GM19372 (cell line): ENCODE measurements around the gene MN1.

Experiments
- ATAC-seq: cut with Tn5 transposase; IDR thresholded peaks from one replicate; pipeline ENCODE4 v1.9.1; 2021; ENCODE audit warnings: mild to moderate bottlenecking, low read depth, moderate library complexity; ENCODE audit not compliant: unreplicated experiment

The MN1 gene

DNA sequence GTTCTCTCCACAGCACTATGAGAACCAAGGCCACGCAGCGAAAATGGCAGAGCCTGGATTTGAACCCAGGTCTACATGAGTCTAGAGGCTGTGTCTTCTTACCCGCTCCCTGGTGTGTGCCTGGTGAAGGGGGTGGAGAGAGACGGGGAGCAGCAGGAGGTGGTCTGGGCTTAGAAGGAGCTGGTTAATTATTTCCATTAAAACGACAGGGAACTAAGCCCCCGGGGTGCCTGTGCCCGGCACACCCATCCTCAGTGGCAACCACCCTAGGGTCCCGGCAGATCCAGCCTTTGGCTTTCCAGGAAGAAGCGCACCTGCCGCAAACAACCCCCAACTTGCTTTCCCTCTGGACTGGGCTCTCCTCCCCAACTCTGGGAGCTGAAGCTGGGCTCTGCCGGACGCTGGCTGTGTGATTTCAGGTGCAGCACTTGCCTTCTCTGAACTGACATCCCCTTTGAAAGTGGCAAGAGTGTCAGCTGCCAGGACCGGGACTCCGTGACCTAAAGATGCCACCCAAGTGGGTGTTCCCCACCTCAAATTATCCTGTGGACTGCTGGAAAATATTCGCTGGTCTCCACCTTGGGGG is 35.8 kb downstream of the MN1 start:
- no peak for ATAC-seq

DNA sequence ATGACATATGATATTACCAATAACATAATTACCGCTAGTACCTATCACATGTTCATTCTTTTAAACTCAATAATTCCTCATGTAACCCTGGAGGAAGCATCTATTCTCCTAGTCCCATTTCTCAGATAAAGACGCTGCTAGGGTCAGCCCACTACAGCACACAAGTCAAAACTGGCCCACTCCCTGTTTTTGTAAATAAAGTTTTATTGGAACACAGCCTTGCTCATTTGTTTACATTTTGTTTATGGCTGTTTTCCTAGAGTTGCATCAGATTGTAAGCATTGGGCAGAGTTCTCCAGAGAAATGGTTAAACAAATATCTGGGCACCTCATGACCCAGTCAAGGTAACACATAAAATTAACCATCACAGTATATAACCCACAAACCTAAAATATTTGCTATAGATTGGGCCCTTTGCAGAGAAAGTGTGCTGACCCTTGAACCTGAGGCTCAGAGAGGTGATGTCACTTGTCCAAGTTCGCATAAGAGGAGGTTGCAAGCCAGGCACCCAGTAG is 36.8 kb downstream of the MN1 start:
- ATAC-seq: no peak

DNA sequence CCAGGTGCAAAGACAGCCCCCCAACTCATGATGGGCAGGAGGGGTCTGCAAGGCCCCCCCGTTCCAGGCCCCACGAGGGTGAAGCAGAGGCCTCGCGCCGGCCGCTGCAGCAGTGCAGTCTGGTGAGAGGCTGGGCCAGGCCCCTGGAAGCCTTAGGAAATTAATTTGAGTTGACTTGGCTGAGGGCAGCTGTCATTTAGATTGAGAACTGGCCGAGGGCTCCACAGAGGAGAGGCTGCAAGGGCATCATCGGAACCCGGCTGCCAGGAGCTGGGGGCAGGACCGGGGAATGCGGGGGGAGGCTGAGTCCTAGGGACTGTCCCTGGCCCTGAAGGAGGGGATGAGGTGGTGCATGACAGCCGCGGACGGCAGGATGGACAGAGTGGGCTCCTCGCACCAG is 39.9 kb downstream of the MN1 start:
- ATAC-seq: no peak

DNA sequence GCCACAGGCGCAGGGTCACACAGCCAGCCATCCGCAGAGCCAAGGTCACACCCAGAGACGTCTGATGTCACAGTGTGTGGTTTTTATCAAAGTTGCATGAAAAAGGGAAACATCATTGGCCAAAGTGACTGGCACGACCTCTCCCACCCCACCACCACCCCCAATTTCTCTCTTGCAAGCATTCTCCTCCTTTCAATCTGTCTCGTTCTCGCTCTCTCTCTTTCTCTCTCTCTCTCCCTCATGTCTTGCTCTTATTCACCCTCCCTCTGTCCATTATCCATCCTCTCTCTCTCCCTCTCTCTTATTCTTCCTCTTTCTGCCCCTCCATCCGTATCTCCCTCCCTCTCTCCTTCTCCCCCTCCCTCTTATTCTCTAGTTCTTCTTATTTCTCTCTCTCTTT is 40.6 kb downstream of the MN1 start:
- no peak for ATAC-seq

DNA sequence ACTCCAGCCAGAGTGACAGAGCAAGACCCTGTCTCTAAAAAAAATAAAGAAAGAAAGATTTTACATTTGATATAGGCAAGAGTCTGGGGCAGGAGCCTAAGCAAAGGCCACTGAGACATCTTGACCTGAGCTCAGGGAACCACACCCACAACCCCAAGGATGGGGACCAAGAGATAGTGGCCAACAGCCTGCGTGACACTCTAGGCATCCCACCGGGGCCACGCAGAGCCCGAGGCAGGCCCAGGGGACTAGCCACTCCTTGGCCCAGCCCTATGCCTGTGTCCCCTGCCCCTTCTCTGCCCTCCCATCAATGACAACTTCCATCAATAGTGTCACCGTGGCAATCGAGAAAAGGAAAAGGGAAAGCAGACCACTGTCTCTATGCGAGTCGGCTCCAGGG is 41.1 kb downstream of the MN1 start:
- no peak for ATAC-seq

DNA sequence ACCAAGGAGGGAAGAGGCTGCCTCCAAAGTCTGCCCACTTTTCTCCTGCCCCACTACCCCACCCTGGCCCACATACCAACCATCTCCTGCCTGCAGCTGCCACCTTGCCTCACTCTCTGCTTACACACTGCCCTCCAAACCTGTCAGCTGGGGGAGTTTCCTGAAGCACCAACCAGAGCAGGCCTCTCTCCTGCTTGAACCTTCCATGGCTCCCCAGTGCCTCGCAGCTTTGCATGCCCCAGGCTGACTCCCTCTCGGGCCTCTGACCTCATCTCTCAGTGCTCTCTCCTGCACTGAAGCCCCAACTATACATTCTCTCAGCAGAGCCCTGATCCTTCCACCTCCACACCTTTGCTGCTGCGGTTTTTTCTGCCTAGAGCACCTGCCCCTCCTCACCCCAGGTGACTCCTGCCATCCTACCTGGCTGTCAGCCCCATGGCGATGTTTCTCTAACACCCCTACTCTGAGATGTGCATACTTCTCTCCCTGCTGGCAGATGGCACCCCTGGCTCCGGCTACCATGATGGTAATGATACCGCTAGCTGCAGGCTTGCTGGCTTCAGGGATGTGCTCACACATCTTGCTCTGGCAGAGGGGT is 43.5 kb downstream of the MN1 start:
- no peak for ATAC-seq

DNA sequence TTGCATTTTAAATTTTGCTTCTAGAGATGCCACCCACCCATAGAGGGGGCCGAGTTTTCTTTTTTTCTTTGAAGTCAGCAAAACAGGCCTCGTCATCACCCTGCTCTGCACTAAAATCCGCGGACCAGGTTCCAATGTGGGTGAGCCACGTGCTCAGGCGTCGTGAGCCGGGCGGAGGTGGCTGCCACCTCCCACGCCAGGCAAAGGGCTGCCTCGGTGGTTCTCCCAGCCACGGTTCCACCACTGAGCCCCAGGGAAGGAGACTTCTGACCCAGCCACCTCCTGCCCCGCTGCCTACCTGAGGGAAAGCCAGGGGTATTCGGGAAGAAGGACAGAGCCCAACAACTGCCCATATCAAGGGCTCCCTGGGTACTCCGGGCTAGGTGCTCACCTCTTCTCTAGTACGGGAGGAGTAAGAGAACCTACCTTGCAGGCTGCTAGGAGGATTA is 45.3 kb downstream of the MN1 start:
- no peak for ATAC-seq

DNA sequence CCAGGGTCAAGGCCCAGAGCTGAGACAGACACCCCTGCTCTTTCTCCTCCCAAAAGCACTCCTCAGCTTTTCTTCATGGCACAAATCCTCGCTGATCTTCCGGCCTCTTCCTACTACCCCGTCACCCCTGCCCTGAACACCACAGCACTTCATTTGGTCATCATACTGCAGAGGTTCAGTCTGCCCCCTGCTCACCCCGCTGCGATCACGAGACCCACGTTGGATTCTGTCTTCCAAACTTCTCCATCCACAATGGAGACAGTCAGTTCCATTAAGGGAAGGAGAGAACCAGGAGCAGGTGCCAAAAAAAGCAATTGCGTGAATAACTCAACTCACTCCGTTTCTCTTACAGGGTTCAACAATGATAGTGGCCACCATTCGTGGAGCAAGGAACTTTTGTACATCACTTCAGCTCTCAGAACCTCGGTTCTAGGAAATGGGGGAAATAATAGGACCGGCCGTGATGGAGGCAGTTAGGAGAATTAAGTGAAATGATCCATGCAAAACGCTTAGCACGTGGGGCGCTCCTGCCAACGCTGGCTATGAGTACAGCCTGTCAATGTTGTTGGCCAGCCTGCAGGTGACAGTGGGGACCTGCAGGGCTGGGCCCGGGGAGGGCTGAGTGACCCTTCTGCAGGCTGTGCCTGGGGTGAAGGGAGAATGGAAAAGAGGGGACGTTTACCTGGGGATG is 45.9 kb downstream of the MN1 start:
- ATAC-seq: no peak

DNA sequence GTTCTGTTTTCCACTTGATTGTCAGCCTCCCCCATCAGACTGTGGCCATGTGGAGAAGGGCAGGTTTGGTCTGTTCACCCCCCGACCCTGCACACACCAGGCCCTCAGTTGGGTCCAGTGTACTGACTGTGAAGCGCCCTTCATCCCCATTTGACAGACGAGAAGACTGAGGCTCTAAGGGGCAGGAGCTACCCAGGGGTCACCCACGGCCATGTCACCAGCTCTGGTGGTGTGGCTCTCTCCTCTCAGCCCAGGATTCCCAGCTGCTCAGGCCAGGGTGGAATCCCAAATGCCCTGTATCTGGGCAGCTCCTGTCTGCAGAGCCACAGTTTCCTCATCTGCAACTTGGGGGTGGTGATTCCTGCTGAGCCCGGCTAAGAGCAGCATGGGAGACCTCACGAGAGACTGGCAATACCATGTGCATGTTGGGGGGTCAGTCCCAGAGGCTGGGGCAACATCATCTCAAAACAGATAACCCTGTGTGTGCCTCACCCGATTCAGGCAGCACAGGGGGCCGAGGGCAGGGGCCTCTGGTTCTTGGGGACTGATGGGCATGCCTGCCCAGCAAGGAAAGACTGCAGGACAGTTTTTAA is 46.6 kb downstream of the MN1 start:
- no peak for ATAC-seq

DNA sequence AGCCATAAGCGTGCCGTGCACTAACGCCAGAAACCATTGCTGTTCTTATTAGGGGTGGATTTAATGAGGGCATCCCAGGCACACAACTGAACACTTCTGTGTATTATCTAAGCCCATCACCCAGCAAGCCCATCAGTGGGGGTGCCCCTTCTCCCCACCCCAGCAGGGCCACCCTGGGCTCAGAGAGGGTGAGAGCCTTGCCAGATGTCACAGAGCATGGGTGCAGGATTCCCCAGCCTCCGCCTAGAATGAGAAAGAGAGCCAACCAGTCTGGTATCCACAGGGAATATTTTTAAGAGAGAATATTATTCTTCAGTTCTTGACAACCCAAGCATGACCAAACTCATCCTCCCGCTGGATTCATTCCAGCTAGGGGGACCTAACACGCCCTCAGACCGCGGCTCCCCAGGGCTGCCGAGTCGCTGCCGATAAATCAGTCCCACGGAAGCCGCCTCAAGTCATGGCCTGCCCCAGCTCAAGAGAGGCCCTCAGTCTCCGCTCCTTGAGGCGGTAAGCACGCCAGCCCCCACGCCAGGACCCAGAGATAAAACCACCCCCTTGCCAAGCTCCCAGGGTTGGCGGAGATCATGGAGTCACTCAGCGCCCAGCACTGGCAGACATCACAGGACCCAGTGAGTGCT is 47.2 kb downstream of the MN1 start:
- ATAC-seq: no peak

DNA sequence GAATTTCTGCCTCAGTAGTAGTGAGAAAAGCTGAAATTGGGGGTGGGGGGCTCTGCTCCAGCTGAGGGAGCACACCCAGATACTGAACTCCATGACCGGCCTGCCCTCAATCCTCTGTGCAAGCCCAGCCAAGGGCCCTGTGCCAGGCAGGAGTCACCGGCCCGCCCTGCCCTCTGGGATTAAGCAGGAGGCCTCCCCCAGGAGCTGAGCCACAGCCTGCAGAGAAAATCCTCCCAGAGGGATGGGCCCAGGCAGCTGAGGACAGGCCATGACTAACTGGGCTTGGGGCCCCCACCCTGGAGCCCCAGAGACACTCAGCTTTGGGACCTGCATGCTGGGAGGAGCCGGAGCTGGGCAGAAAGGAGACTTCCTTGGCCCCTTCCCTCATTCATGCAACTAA is 48.8 kb downstream of the MN1 start:
- no peak for ATAC-seq

DNA sequence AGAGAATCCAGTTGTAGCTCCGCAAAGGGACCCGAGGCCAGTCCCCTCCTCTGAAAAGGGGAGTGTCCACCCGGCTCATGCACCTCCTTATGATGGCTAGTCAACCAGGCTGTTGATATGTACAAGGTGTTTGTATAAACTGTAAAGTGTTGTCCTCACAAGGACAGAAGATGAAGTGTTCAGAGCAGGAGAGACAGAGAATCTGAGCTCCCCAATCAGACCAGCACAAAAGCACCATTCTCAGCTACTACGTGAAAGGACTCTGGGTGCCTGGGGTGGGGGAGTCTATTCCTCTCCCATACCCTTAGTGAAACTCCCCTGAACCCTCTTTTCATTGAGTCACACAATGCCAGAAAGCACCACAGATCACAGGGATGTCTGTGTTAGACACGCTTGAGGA is 49.4 kb downstream of the MN1 start:
- no peak for ATAC-seq

DNA sequence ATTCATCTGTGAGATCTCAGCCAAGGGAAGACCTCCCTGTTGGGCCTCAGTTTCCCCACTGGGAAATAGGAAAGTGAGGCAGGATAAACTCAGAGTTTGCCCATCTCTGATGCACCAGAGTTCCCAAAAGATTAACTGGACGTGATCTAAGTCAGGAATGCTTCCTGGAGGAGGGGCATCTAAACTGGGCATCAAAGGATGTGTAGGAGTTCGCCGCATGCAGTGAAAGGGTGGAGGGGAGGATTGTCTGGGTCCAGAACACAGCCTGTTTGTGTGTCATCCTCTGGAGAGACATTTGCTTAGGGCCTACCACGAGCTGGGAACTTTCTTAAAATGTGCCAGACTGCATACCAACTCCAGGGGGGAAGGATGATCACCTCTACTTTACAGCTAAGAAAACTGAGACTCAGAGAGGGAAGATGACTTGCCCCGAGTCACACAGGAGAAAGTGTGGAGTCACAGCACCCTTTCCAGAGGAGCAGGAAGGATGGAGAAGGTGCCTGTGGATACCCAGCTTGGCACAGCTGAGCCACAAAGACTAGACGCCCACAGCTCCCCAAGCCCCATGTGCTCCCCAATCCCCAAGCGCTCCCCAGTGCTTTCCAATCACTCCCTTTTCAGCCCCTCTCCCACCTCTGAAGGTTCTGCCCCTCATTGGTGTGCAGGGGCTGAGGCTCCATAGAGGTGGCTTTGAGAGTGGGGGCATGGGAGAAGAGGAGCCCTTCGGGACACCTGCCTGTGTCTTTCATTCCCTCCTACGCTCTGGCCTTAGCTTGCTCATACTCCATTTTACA is 50.1 kb downstream of the MN1 start:
- ATAC-seq: no peak

DNA sequence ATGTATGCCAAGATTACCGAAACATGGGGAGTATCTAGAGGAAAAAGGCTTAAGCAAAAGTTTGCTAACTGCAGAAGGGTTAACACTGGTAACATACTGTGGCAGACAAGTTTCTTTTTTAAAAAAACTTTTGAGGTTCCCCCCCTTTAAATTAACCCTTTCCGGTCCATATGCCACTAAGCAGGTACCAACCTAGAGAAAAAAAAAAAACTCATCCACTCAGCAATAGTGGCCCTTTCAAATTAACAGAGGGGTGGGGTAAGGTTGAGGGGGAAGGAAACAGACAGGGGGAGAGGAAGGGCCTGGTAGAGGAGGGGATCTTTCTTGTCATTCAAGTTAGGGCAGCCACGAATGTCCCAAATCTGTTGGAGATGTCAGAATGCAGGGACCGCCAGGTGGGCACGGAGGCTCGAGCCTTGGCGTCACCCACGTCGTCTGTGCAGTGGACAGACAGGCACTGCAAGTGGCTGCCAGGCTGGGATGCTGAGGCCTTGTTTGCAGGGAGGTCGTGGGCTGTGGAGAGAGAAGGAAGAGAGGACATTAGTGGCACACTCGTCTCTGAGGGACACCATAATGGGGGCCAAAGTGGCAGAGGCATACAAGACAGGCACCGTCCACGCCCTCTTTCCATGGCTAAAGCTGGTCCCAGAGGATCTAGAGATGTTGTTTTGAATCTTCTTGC is 50.8 kb downstream of the MN1 start:
- no peak for ATAC-seq

DNA sequence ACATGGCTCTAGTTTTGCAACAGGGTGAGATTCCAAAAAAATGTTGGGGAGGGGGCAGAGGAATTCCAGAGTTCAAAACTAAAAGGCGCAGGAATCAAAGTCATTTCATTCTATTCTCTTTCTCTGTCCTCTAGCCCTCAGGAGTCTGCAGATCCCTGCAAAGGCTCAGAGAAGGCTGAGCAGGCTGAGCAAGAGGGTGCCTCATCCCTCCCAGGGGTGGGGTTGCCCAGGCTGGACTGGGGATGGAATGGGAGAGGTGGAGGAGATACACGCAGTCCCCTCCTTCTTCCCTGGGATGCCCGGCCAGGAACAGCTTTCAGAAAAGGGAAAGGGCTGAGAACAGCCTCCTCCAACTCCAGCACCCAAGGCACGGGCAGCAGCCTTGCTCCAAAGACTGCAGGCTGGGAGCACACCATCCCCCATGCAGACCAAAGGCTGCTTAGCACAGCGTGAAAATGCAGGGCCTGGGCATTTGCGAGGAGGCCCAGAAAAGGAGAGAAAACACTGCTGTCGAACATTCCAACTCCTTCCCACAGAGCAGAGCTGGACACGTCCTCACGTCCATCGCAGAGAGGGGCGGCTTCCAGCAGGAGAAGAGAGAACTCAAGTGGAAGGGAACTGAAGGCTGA is 51.8 kb downstream of the MN1 start:
- no peak for ATAC-seq

DNA sequence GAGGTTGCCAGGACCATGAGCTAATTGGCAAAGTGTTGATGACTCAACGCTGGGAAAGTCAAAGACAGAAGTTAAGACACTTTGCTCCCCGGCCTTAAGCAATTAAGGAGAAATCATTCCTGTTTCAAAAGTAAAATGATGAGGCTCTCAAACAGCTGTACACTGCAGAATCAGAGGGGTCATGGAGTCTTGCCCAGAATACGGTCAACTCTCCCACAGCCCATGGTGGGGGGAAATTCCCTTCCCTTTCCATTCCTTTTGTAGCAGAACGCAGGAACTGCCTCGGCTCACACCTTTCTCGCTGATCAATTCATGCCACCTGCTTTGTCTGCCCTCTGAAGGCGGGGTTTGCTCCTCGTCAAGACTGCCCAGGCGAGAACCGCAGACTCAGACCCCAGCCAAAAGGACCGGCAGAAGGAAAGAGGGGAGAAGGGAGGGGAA is 52.8 kb downstream of the MN1 start:
- ATAC-seq: no peak

DNA sequence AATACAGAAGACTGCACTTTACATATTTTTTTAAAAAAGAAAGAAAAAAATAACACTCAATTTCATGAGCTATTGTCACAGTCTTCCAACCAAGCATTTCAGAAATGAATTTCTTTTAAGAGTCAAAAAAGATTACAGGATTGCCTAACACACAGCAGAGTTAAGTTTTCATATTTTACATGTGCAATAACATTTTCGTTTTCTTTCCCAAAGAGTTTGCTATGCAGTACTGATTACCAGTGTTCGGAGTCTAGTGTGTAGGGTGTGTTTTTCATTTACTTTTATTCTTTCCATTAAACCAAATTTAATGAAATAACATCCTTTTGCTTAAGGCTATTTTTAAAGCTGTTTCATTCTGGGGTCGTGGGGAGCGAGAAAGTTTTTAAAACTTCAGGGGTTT is 53.2 kb downstream of the MN1 start:
- ATAC-seq: no peak

DNA sequence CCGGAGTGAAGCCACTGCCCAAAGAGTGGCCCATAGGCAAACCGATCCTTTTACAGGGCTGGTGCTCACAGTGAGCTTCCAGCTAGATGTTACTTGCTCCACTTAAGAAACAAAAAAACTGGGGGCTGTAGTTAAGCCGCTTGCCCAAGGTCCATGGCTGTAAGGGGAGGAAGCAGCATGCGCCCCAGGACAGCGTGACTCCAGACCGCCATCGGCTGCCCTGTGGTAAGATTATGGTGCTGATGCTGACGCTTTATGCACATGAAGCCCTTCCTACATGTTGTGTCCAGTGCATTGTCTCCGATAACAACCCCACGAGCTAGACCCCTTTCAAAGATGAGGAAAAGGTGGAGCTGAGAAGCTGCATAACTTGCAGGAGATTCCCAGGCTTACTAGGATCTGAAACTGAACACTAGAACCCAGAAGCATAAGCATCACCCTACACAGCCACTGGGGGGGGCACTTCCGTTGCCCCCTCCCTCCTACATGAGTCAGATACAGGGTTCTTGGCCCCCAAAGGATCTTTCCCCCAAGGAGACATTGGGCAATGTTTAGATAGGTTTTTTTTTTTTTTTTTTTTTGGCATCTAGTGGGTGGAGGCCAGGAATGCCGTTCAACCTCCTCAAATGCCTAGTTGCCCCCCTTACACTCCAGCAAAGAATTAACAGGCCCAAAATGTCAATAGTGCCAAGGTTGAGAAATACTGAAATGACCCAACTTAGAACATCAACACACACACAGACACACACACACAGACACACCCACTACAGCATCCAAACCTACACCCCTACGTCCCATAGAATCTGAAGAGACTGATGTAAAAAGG is 53.9 kb downstream of the MN1 start:
- no peak for ATAC-seq
